Hindlimb muscle (tissue), 1 donor: Measurements from ENCODE around the gene GOLPH3. TPM values are rescaled to one million over a fixed set of nuclear protein-coding genes. Genes with fewer than 3 reads are reported as not detected.

Experiments
- DNase-seq: peaks from one replicate; pipeline ENCODE4 v3.0.0-alpha.2; 2013
- polyA plus RNA-seq: library from polyadenylated mRNA; unstranded; fragments of 120-200 nt; gene quantifications from one replicate; pipeline ENCODE4 v1.2.1, GENCODE V29; 2013; ENCODE audit not compliant: insufficient read length

Gene GOLPH3
- polyA plus RNA-seq, 1 donor: 49.9 TPM

DNA sequence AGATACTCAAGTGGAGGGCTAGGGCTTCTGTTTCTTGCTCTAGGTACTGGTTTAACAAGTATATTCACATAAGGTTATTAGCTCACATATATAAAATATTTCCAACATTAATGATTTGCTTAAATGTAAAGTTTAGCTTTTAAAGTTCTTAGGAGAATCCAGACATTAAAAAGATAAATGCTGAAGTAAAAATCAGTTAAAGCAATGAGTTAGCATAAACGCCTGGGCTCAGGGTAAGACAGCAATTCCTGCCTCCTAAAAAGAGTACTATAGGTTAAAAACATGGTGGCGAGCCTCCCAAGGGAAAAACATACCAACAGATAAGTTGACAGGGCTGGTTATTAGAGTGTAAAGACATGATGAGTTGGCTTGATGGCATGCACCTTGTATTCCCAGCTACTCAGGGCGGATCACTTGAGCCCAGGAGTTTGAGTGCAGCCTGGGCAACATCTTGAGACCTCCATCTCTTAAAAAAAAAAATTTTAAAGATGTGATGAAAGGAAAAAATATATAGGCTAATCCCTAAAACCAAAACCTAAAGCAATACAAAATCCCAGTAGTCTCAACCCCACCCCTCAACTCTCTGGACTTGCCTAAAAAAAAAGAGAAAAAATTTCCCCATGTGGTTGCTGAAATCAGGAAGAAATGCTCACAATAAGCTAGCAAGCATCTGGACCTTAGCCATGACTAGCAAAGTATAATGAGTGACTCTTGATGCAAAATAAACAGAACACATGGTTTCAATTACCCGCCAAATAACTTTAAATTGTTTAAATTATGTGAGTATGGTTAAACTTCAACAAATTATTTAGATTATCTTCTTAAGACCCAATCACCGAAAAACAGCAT, 3.6 kb downstream of the GOLPH3 start:
- DNase-seq: no peak

DNA sequence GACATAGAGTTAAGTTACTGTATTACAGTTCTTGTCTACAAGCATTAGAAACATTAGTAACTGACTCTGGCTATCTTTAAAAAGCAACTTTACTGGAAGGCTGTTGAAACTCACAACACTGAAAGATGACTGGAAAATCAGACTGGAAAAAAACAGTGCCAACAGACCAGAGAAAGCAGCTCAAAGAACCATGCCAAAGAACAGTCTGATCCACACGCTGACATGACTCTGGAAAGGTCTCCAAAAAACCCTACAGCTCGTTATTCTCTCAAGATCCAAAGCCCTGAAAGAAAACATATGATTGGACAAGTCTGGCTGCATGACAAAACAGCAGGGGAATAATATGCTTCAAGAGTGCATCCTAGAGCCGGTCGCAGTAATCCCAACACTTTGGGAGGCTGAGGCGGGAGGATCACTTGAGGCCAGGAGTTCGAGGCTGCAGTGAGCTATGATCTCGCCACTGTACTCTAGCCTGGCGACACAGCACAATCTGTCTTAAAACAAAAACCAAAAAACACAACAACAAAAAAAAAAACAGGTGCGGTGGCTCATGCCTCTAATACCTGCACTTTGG, 5.6 kb downstream of the GOLPH3 start:
- no peak for DNase-seq

DNA sequence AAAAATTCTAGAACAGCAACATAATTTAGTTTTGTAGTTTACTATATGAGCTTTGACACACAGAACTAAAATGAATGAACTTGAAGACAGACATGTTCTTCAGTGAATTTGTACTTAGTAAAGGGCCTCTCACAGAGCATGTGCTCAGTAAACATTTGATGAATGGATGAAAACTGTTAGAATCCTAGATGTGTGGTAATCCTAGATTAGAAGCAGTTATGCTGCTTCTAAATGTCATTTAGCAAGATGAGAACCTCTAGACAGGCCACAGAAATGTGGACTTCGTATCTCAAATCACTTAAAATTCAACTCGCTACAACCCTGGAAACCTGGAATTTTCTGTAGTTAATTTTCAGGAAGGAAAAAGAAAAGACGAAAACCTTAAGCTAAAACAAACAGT, 8.5 kb downstream of the GOLPH3 start:
- DNase-seq: no peak

DNA sequence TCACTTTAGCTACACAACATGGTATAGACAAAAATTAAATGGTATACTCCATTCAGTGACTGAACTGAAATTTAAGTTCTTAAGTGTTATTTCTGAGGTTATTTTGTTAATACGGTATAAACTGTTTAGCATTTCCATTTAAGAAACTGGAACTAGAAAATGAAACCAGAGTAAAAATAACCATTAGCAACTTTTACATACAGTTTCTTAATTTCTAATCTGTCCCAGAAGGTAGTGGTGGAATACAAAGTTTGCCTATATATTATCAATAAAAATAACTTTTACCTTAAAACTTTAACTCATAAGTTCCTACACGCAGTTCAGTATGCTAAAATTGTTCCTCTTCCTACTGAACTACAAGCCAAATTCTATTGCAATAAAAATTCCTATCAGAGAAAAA, 10.3 kb downstream of the GOLPH3 start:
- DNase-seq: no peak

DNA sequence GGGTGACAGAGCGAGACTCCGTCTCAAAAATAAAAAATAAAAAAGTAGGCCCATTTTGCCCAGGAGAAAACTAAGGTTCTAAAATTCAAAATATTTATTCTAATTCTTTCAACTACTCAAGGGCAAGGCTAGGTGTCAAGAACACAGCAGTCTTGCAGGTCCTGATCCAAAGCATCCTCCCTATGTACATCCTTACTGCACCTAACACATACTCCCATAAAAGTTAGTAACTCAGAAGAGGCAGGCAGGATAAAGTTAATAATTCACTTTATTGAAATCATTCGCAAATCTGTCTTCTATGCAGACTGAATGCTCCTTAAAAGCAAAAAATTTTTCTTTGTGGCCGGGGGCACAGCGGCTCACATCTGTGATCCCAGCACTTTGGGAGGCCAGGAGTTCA, 11.1 kb downstream of the GOLPH3 start:
- DNase-seq: no peak

DNA sequence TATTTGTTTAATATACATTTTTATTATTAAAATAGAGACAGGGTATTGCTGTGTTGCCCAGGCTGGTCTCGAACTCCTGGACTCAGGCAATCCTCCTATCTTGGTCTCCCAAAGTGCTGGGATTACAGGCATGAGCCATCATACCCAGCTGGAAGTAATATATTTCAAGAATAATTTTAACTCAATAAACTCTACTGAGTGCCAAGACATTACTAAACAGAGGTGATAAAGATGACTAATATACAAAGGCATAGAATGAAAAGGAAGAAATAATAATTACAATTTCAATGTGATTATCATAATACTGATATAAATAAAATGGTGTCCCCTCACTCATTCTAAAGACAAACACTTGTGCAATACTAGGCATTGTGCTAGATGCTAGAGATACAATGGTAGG, 13.9 kb downstream of the GOLPH3 start:
- no peak for DNase-seq

DNA sequence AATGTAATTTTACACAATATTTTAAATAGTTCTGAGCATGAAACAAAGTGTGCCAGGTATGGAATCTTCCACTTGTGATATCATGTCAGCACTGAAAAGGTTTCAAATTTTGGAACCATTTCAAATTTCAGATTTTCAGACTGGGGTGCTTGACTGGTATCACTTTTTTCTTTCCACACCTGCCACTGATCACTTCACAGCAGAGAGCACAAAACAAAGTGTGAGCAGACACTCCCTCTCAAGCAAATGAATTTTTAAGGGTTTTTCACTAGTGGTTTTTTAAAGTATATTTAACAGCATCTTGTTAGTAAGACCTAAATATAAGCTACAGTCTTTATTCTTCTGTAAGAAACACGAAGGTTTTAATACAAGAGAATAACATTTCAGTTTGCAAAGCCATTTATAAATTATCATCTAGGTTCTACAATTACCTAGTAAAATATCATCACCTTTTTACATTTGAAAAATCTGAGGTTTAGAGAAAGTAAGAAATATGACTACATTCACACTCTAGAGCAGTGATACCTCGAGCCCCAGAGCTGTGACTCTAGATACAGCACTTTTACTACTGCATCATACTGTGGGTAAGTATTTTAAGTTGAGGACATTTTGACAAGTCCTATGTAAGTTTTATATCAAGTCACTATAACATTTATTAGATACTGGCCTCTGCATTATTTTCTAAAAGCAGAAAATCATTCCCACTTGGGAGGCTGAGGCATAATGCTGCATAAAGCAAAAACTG, 14.6 kb downstream of the GOLPH3 start:
- no peak for DNase-seq

DNA sequence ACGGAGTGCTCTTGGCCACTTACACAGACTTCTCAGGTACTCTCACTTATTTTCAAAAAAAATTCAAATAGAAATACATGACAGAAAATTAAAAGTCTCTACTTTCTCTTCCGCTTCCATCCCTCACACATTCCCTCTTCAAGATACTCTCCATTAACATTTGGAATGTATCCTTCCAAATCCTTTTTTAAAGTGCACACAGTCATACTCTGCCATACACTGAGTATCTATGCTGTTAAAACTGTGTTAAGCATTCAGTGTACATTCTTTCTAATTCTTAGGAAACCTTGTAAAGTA, 15.5 kb downstream of the GOLPH3 start:
- no peak for DNase-seq

DNA sequence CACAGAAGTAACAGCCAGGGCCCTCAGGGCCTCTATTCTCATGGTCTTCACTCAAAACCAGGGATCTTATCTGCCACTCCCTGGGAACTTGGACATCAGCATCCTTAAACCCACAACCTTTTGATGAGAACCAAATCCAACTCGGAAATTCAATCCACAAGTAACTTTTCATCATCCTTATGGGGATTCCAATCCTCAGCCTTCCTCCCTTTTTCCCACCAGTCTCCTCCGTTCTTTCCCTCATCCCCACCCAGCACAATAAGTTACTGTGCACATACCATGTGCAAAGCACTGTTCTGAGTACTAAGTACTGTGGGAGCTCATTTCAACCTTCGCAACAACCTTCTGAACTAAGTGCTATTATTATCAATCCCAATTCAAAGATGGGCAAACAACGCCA, 17.0 kb downstream of the GOLPH3 start:
- no peak for DNase-seq

DNA sequence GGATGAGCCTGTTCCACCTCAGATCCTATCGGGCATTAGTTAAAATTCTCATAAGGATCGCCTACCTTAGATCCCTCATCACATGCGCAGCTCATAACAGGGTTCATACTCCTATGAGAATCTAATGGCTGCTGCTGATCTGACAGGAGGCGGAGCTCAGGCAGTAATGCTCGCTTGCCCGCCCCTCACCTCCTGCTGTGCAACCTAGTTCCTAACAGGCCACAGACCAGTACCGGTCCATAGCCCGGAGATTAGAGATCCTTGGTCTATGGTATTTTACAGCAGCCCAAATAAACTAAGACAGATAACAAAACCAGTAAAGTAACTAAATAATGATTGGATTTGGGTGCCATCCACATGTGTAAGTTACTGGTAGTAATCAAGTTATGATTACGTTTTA, 17.5 kb downstream of the GOLPH3 start:
- no peak for DNase-seq

DNA sequence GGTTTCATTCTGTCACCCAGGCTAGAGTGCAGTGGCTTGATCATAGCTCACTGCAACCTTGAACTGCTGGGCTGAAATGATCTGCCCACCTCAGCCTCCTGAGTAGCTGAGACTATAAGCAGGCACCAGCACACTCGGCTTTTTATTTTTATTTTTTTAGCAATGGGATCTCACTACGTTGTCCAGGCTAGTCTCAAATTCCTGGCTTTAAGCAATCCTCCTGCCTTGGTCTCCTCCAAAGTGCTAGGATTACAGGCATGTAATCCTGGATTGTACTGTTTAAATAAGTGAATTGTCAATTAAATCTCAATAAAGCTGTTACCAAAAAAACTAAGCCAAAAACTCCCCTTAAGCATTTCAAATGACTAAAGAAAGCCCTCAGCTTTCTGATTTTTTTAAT, 18.9 kb downstream of the GOLPH3 start:
- DNase-seq: no peak

DNA sequence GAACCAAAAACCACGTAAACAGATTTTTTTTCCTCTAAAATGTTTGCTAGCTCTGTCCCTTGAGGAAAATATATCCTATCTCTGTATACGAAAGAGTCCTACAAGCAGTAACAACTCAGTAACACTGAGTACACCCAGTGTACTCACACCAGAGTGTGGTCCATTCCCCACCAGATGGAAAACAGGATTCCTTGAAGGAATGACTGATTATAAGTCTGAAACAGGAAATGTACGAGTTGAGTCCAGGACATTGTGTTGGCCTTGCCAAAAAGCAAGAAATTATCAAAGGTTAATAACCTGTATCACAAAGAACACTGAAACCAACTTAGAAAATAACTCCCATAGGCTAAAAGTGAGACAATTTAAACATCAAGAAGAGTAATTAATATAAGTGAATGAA, 20.4 kb downstream of the GOLPH3 start:
- no peak for DNase-seq

DNA sequence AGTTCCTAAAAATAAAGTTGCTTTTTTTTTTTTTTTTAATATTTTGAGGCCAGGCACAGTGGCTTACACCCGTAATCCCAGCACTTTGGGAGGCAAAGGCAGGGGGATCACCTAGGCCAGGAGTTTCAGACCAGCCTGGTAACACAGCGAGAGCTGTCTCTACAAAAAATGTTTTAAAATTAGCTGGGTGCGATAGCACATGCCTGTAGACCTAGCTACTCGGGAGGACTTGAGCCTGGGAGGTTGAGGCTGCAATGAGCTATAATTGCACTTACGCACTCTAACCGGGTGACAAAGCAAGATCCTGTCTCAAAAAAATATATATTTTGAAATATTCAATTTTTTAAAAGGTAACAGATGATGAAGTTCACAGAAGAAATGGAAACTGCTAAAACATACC, 22.9 kb downstream of the GOLPH3 start:
- DNase-seq: no peak

DNA sequence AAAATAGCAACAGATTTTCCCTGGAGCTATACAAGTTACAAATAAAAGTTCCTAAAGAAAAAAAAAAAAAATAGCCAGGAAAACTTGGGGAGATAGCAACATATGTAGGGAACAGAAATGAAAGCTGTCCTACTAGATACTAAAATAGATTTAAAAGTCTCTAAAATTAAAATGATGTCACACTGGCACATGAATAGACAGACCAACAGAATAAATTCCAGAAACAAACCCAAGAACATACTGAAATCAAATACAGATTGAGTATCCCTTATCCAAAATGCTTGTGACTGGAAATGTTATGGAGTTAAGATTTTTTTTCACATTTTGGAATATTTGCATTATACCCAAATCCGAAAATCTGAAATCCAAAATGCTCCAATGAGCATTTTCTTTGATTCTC, 23.8 kb downstream of the GOLPH3 start:
- no peak for DNase-seq

DNA sequence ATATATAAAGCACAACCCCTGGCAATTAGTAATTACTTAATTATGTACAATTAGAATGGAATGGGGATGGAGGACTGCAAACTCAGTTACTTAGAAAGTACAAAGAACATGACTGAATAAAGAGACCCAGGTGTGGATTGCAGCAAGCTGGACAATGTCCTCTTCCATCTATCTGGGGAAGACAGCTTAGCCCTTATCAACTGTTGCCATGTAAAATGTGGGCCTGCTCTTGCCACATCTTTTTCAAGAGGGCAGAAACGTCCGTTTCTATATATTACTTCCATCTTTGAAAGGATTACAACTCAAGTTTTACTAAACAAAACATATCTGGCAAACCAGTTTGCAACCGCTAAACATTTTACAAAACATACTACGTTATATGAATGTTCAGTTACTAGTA, 26.2 kb downstream of the GOLPH3 start:
- DNase-seq: no peak

DNA sequence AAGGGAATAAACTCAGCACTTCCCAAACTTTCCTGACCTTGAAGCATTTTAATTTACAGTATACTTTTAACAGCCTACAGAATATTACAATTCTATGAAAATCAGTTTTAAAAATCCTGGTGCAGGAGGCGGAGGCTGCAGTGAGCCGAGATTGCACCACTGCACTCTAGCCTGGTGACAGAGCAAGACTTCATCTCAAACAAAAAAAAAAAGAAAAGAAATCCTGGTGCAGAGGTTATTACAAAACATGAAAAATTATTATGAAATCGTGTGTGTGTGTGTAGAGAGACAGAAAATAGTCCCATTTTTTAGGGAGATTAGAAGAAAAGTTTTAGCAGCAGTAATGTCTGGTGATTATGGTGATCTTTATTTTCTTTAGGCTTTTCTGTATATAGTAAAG, 26.9 kb downstream of the GOLPH3 start:
- no peak for DNase-seq

DNA sequence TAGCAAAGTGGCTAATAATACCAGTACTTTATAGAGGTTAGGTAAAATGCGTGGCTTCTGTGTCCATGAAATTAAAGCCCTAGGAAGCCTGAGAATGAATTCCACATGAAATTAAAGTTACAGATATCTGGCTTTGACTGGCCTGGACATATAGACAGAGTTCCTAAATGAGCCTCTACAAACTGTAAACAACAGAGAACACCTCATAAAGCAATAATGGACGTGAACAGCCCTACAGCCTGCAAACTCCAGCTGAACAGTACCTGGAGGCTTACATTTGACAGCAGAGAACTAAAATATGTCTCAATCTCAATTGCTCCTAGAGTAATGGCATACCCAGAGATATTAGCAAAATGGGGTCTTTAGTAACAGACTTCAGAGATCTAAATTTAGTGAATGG, 28.7 kb downstream of the GOLPH3 start:
- DNase-seq: no peak

DNA sequence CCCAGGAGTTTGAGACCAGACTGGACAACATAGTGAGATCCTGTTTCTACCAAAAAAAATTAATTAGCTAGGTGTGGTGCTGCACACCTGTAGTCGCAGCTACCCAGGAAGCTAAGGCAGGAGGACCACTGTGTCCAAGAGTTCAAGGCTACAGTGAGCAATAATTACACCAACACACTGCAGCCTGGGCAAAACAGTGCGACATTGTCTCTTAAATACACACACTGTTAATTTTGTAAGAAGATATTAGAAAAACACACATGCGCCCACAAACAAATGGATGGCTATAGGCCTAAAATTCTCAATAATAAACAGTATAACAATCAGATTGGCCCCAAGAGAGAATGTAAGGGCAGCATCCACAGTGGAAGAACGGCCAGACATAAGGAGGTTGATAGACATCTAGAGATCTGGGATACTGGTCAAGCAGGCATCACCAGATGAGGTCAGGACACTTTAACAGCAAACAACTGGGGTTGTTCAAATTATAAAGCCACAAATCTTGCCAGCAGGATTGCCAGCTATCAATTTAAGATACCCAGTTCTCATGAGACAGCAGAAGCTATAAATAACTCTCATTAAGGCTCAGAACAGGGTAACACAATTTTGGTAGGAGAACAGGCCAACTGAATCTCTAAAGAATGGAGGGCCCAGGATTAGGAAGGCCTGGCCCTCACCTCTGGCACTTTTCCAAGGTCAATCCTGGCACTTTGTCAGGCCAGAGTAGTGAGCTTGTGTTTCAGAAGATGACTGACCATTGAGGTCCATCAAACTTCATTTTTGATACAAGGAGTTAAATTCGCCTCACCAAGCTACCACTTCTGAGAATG, 29.5 kb downstream of the GOLPH3 start:
- no peak for DNase-seq

DNA sequence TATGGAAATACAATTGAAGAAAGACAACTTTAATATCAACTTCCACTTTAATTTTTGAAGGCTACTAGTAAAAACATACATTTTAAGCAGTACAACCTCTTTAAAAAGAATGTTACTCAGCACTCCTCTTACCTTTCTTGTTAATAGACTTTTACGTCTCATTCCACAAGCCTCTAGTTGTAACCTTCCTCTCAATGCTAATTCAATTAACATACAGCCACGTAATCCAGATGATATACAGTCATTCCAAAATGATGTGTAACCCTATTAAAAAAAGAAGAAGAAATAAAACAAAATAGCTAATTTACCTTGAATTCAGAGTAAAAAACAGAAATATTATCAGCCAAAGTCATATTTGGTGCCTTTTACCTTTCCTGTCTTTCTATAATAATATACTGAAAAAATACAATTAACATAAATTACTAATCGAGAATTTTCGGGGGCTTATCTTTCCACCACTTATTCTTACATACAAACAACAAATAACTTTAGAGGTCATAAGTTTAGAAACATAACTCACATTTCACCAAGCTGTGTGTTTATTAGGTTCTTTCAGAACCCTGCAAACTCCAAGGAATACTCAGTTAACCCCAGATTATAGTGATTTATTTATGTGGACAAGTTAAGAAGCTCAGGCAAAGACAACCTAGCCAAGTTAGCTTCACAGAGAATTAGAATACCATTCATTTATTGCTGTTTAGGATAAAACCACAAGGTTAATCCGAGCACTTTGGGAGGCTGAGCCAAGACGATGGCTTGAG, 30.3 kb downstream of the GOLPH3 start:
- no peak for DNase-seq

DNA sequence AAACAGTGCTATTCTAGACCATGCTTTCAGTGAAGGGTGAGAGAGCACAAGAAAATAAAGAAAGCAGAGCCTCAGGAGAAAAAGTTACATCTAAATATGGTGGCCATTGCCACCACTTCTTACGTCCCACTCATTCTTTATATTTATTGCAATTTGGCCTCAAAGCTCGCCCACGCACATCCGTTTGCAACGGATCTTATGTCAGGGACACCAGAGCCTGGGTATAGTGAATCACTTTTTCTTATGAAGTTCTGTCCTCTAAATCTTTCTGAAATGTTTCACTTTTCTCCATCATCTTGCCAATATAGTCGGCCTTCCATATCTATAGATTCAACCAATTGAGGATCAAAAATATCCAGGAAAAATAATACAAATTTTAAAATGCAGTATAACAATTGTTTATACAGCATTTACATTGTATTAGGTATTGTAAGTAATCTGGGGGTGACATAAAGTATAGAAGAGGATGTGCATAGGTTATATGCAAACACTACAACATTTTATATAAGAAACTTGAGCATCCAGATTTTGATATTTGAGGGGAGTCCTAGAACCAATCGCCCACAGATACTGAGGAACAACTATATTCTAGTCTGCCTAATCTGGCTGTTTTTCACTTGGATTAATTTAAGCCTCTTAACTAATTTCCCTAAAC, 35.2 kb downstream of the GOLPH3 start:
- no peak for DNase-seq

DNA sequence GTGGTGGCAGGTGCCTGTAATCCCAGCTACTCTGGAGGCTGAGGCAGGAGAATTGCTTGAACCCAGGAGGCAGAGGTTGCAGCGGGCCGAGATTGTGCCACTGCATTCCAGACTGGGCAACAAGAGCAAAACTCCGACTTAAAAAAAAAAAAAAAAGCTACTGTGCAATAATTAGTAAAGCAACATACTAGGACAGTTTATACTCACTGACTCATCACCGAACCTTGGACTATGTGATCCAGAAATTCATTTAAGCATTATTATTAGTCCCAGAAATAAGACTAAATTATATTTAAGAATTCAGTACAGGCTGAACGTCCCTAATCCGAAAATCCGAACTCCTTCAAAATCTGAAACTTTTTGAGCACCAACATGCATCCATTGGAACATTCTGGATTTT, 37.8 kb downstream of the GOLPH3 start:
- no peak for DNase-seq

DNA sequence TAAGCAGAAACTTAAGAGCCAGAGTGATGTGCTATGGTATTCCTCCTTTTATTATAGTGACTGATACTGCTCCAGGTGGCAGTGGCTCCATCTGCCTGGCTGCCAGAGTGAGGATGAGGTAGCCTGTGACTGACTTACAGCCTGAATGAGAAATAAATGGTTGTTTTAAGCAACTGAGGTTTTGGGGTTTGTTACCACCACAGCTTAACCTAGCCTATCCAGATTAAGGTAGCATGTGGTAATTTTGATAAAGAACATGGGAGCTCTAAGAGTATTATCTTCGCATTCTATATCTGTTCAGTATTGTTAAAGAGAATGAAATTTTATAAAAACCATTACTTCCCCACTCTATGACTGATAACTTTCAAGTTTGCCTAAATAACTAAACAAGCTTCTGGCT, 39.0 kb downstream of the GOLPH3 start:
- DNase-seq: no peak
